Left lung (tissue), 10 donors: Measurements from ENCODE around the gene WFDC1. TPM values are rescaled to one million over a fixed set of nuclear protein-coding genes. Genes with fewer than 3 reads are reported as not detected.

Experiments
- ATAC-seq: fragments of 200-7000 bp; cut with Tn5 transposase; one replicate; pipeline ENCODE4 v1.9.1; 2020; ENCODE audit warnings: moderate library complexity
- DNase-seq, 4 donors: peaks; one replicate each; pipeline ENCODE4 v3.0.0-alpha.2; 2013 to 2020
- H3K27ac ChIP-seq, 2 donors: fragments of 200-600 bp; sonication (generic) in 1 of 2; one replicate each; pipeline versions ENCODE4 v1.5.0 to v1.8.0; 2020 to 2021
- H3K27me3 ChIP-seq, 2 donors: fragments of 200-600 bp; sonication (generic) in 1 of 2; one replicate each; pipeline versions ENCODE4 v1.5.0 to v1.8.0; 2020 to 2021
- H3K36me3 ChIP-seq, 2 donors: fragments of 200-600 bp; sonication (generic) in 1 of 2; one replicate each; pipeline versions ENCODE4 v1.5.0 to v1.8.0; 2020 to 2021
- H3K4me1 ChIP-seq, 2 donors: fragments of 200-600 bp; one replicate each; pipeline ENCODE4 v1.8.0; 2021
- H3K4me3 ChIP-seq, 2 donors: fragments of 200-600 bp; sonication (generic) in 1 of 2; one replicate each; pipeline versions ENCODE4 v1.5.0 to v1.8.0; 2020 to 2021; ENCODE audit warnings: mild to moderate bottlenecking in 1 of 2
- H3K9me3 ChIP-seq, 2 donors: fragments of 200-600 bp; sonication (generic) in 1 of 2; one replicate each; pipeline versions ENCODE4 v1.5.0 to v1.8.0; 2020 to 2021
- CTCF ChIP-seq, 2 donors: fragments of 200-600 bp; sonication (generic) in 1 of 2; IDR thresholded peaks; one replicate each; pipeline versions ENCODE4 v1.5.0 to v1.8.0; 2021; ENCODE audit warnings: antibody characterized with exemption in 2 of 2
- intact Hi-C, 2 donors: fragments of 100-400 bp; cut with DNase I; formaldehyde crosslinking; loops; one replicate each; pipeline versions ENCODE4 v1.11.2 to v1.14.2; 2022
- polyA plus RNA-seq, 6 donors: library from polyadenylated mRNA; unstranded; fragments of 120-200 nt; gene quantifications; one replicate each; pipeline ENCODE4 v1.2.1, GENCODE V29; 2013; ENCODE audit not compliant: insufficient read length in 6 of 6
- total RNA-seq, 2 donors: library from RNA; stranded (reverse); fragmentation: NEBNext Ultra II Directional; extraction: Animal tissue kit (Norgen Biotek cat#: 25700); gene quantifications; one replicate each; pipeline ENCODE4 v1.2.1, GENCODE V29; 2021
- donor health status: DM: no; HTN: yes; CAD: no.
- donor health status: DM: no; HTN: no; CAD: no.

WFDC1 gene
- total and polyA plus RNA-seq, 8 donors = 4.5 to 21.6 (median 6.9) TPM

DNA sequence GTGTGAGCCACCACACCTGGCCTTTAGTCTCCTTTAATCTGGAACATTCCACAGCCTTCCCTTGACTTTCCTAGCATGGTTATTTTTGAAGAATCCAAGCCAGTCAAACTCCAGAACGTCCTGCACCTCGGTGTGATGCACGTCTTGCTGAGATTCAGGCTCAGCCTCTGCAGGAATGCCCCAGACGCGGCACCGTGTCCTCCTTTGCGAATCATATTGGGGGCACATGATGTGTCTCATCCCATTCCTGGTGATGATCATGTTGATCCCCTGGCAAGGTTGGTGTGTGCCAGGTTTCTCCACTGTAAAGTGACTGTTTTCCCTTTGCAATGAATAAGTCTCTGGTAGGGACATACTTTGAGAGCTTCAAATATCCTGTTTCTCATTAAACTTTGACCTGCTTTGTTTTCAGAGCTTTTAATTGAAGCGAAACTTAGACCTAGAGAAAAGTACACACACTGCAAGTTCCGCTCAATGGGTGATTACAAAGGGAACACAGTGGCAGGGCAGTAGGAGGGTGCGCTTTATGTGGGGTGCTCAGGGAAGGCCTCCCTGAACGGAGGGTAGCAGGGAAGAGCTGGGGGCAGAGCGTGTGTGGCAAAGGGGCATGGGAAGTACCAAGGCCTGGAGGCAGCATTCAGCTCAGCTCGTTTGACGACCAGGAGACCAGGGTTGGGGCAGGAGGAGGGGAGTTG is 64.1 kb downstream of the WFDC1 start:
- Histone ChIP-seq H3K27me3 (no peaks in the 10 kb centered on the region), H3K4me1 (peaks cover 3 to 16% of the 10 kb centered on the region in 2 donors), H3K9me3 (no peaks in the 10 kb centered on the region), H3K4me3 (no peak overlapping the region), H3K36me3 (no peaks in the 10 kb centered on the region), H3K27ac (no peak overlapping the region)
- ATAC-seq (no peak), DNase-seq (no peak)
- TF ChIP-seq CTCF (IDR thresholded peaks at IDR 0.05) = no peak
- intact Hi-C loops = no loop called here

- no peak for ATAC-seq
- intact Hi-C loops = no loop called here
- no peaks in the 10 kb centered on the region for H3K9me3 ChIP-seq
These were observed 64.6 kb downstream of the WFDC1 start for GRCh38 chr16:84359326-84359725.

DNA sequence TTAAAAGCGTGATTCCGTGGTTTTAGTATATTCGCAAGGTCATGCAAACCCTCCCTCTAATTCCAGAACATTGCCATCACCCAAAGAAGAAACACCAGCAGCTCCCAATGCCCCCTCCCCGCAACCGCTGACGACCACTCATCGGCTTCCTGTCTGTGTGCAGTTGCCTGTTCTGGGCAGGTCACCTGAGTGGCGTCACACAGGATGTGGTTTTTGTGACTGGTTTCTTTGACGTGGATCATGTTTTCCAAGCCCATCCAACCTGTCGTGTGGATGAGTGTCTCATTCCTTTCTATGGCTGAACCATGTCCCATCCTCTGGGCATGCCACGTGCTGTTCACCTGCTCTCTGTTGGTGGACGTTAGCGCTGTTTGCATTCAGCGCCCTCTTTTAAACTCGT is 65.5 kb downstream of the WFDC1 start:
- no peak for DNase-seq
- no peak for TF ChIP-seq CTCF (IDR thresholded peaks at IDR 0.05)
- intact Hi-C loops = no loop called here
- Histone ChIP-seq H3K27me3 (no peaks in the 10 kb centered on the region), H3K27ac (no peak overlapping the region), H3K4me1 (peaks cover 3 to 16% of the 10 kb centered on the region in 2 donors), H3K4me3 (no peak overlapping the region), H3K36me3 (no peaks in the 10 kb centered on the region), H3K9me3 (no peaks in the 10 kb centered on the region)
- ATAC-seq = no peak

More at GRCh38 chr16:84359326-84359725, 64.6 kb downstream of the WFDC1 start:
- no peak overlapping the region for H3K4me3 ChIP-seq
- no peaks in the 10 kb centered on the region for H3K27me3 ChIP-seq
- no peaks in the 10 kb centered on the region for H3K36me3 ChIP-seq
- H3K4me1 ChIP-seq = peaks cover 3 to 16% of the 10 kb centered on the region in 2 donors
- TF ChIP-seq CTCF (IDR thresholded peaks at IDR 0.05) = no peak
- DNase-seq = no peak
- H3K27ac ChIP-seq = no peak overlapping the region

- no peak for ATAC-seq
- intact Hi-C loops = no loop called here
- no peak for TF ChIP-seq CTCF (IDR thresholded peaks at IDR 0.05)
These were observed 66.1 kb downstream of the WFDC1 start for GRCh38 chr16:84360748-84361147.

GRCh38 chr16:84361546-84361945 is 66.9 kb downstream of the WFDC1 start:
- intact Hi-C loops = no loop called here
- Histone ChIP-seq H3K4me3 (no peak overlapping the region), H3K27ac (no peak overlapping the region), H3K27me3 (peaks cover 0 to 6% of the 10 kb centered on the region in 2 donors), H3K9me3 (no peaks in the 10 kb centered on the region), H3K4me1 (peaks cover 3 to 14% of the 10 kb centered on the region in 2 donors), H3K36me3 (no peaks in the 10 kb centered on the region)
- ATAC-seq = no peak
- DNase-seq = no peak
- TF ChIP-seq CTCF (IDR thresholded peaks at IDR 0.05) = no peak

More at GRCh38 chr16:84360748-84361147, 66.1 kb downstream of the WFDC1 start:
- H3K27me3 ChIP-seq = no peaks in the 10 kb centered on the region
- no peak overlapping the region for H3K27ac ChIP-seq
- DNase-seq = no peak
- H3K9me3 ChIP-seq = no peaks in the 10 kb centered on the region
- H3K4me3 ChIP-seq = no peak overlapping the region
- no peaks in the 10 kb centered on the region for H3K36me3 ChIP-seq
- peaks cover 3 to 16% of the 10 kb centered on the region in 2 donors for H3K4me1 ChIP-seq
